Upper lobe of right lung (tissue), 1 donor: ENCODE data around the gene SIX6. TPM values are rescaled to one million over a fixed set of nuclear protein-coding genes. Genes with fewer than 3 reads are reported as not detected.

Source experiments
- ATAC-seq: fragments of 200-7000 bp; cut with Tn5 transposase; one replicate; pipeline ENCODE4 v1.9.1; 2020; ENCODE audit warnings: mild to moderate bottlenecking, moderate library complexity
- DNase-seq: peaks from one replicate; pipeline ENCODE4 v3.0.0-alpha.2; 2020
- H3K27ac ChIP-seq: fragments of 200-600 bp; one replicate; pipeline ENCODE4 v1.8.0; 2022
- H3K27me3 ChIP-seq: fragments of 200-600 bp; one replicate; pipeline ENCODE4 v1.8.0; 2022; ENCODE audit warnings: mild to moderate bottlenecking
- H3K36me3 ChIP-seq: fragments of 200-600 bp; one replicate; pipeline ENCODE4 v1.8.0; 2022
- H3K4me1 ChIP-seq: fragments of 200-600 bp; one replicate; pipeline ENCODE4 v1.8.0; 2022
- H3K4me3 ChIP-seq: fragments of 200-600 bp; one replicate; pipeline ENCODE4 v1.8.0; 2022; ENCODE audit warnings: mild to moderate bottlenecking
- H3K9me3 ChIP-seq: fragments of 200-600 bp; one replicate; pipeline ENCODE4 v1.8.0; 2022
- CTCF ChIP-seq: fragments of 200-600 bp; IDR thresholded peaks from one replicate; pipeline ENCODE4 v1.8.0; 2022; ENCODE audit warnings: antibody characterized with exemption
- intact Hi-C: fragments of 100-400 bp; cut with DNase I; formaldehyde crosslinking; loops from one replicate; pipeline ENCODE4 v1.11.0; 2022
- total RNA-seq: library from RNA; stranded (reverse); fragmentation: NEBNext Ultra II Directional; extraction: Animal tissue kit (Norgen Biotek cat#: 25700); gene quantifications from one replicate; pipeline ENCODE4 v1.2.1, GENCODE V29; 2021
- donor health status: DM: no; HTN: yes; CAD: no; lungs with severe emphysema.

The SIX6 gene
- total RNA-seq, 1 donor from 2014 or later: not detected

- intact Hi-C loops: no loop called here
- Histone ChIP-seq H3K36me3 (no peaks in the 10 kb centered on the region), H3K4me3 (no peak overlapping the region), H3K27me3 (no peaks in the 10 kb centered on the region), H3K4me1 (no peaks in the 10 kb centered on the region), H3K27ac (no peak overlapping the region), H3K9me3 (no peaks in the 10 kb centered on the region)
- TF ChIP-seq CTCF: peak; percentile 55
- ATAC-seq (peak; percentile 71), DNase-seq (no peak)
These were observed 53.1 kb downstream of the SIX6 start for GRCh38 chr14:60561845-60562746.

Other genes starting within 250 kb of the SIX6 start
- not detected for gene C14orf39, start 23.1 kb upstream of the SIX6 start, total RNA-seq
- gene SIX1, start 140.3 kb downstream of the SIX6 start, total RNA-seq: 0.14 TPM
- 0.69 TPM for gene SIX4, start 215.2 kb downstream of the SIX6 start, total RNA-seq
- 25.5 TPM for gene MNAT1, start 225.6 kb downstream of the SIX6 start, total RNA-seq